ENCODE measurements around the gene BID. TPM values are rescaled to one million over a fixed set of nuclear protein-coding genes. Genes with fewer than 3 reads are reported as not detected.

Gene BID
- total RNA-seq, 4 donors from 2014 or later: 11.8 to 26.6 (median 18.4) TPM

- peaks cover 35% of the 10 kb centered on the region for H3K4me1 ChIP-seq
- TF ChIP-seq CTCF (IDR thresholded peaks at IDR 0.05) (no peak), POLR2A (IDR thresholded peaks at IDR 0.05) (no peak), POLR2AphosphoS5 (IDR thresholded peaks at IDR 0.05) (no peak), EP300 (IDR thresholded peaks at IDR 0.05) (no peak)
- 90% methylated on average over 18 of the region's 23 CpGs for WGBS
- no peak overlapping the region for H3K27ac ChIP-seq
- no peaks in the 10 kb centered on the region for H3K27me3 ChIP-seq
- H3K36me3 ChIP-seq: no peaks in the 10 kb centered on the region
- no peak for DNase-seq (ENCODE audit: low spot score in 2 of 2)
- no peaks in the 10 kb centered on the region for H3K9me3 ChIP-seq
- H3K4me3 ChIP-seq: no peak overlapping the region
These were observed 4.2 kb upstream of the BID start for GRCh38 chr22:17778412-17778976.

GRCh38 chr22:17777717-17778044, 3.4 kb upstream of the BID start:
- H3K4me3 ChIP-seq: peak overlapping the region; percentile 39
- H3K4me1 ChIP-seq: peaks cover 35% of the 10 kb centered on the region
- H3K36me3 ChIP-seq: no peaks in the 10 kb centered on the region
- no peaks in the 10 kb centered on the region for H3K9me3 ChIP-seq
- DNase-seq (ENCODE audit: low spot score in 2 of 2): no peak
- no peaks in the 10 kb centered on the region for H3K27me3 ChIP-seq
- peak overlapping the region; percentile 60 for H3K27ac ChIP-seq
- no peak for TF ChIP-seq CTCF (IDR thresholded peaks at IDR 0.05)
- TF ChIP-seq POLR2AphosphoS5 (IDR thresholded peaks at IDR 0.05): no peak
- TF ChIP-seq POLR2A (IDR thresholded peaks at IDR 0.05): no peak
- no peak for TF ChIP-seq EP300 (IDR thresholded peaks at IDR 0.05)
- WGBS: 65% methylated on average over 6 of the region's 6 CpGs

GRCh38 chr22:17777005-17777716, 2.9 kb upstream of the BID start:
- TF ChIP-seq POLR2A (IDR thresholded peaks at IDR 0.05) (no peak), POLR2AphosphoS5 (IDR thresholded peaks at IDR 0.05) (no peak), CTCF (IDR thresholded peaks at IDR 0.05) (no peak), EP300 (IDR thresholded peaks at IDR 0.05) (no peak)
- Histone ChIP-seq H3K27ac (peak overlapping the region; percentile 60), H3K4me1 (peaks cover 35% of the 10 kb centered on the region), H3K36me3 (no peaks in the 10 kb centered on the region), H3K27me3 (no peaks in the 10 kb centered on the region), H3K4me3 (peak overlapping the region; percentile 39), H3K9me3 (no peaks in the 10 kb centered on the region)
- 67% methylated on average over 23 of the region's 27 CpGs for WGBS
- DNase-seq (ENCODE audit: low spot score in 2 of 2): no peak

- Histone ChIP-seq H3K4me3 (no peak overlapping the region), H3K27me3 (no peaks in the 10 kb centered on the region), H3K4me1 (peaks cover 30% of the 10 kb centered on the region), H3K9me3 (no peaks in the 10 kb centered on the region), H3K27ac (no peak overlapping the region), H3K36me3 (no peaks in the 10 kb centered on the region)
- no peak for DNase-seq (ENCODE audit: low spot score in 2 of 2)
- 80% methylated on average over 10 of the region's 10 CpGs for WGBS
- TF ChIP-seq POLR2A (IDR thresholded peaks at IDR 0.05) (no peak), EP300 (IDR thresholded peaks at IDR 0.05) (no peak)
These were observed 1.7 kb upstream of the BID start for GRCh38 chr22:17775781-17776465.

GRCh38 chr22:17774926-17775685, 837 bp upstream of the BID start:
- WGBS: 83% methylated on average over 27 of the region's 27 CpGs
- Histone ChIP-seq H3K9me3 (no peaks in the 10 kb centered on the region), H3K36me3 (no peaks in the 10 kb centered on the region), H3K4me3 (peak overlapping the region; percentile 93), H3K27me3 (no peaks in the 10 kb centered on the region), H3K4me1 (peaks cover 33% of the 10 kb centered on the region), H3K27ac (no peak overlapping the region)
- no peak for DNase-seq (ENCODE audit: low spot score in 2 of 2)
- TF ChIP-seq EP300 (IDR thresholded peaks at IDR 0.05): no peak
- no peak for TF ChIP-seq POLR2A (IDR thresholded peaks at IDR 0.05)
- TF ChIP-seq POLR2AphosphoS5 (IDR thresholded peaks at IDR 0.05): no peak
- no peak for TF ChIP-seq CTCF (IDR thresholded peaks at IDR 0.05)

Data from suprapubic skin (tissue), 4 donors.